A549 (cell line): ENCODE measurements around the gene CINP.

ENCODE experiments used
- BHLHE40 ChIP-seq: IDR thresholded peaks from 2 replicates; pipeline ENCODE4 v1.6.1; 2012; ENCODE audit warnings: low read depth, low read length, inconsistent platforms
- CHD2 ChIP-seq: fragments of 150-350 bp; IDR thresholded peaks from 2 replicates; pipeline ENCODE4 v1.6.1; 2014; ENCODE audit warnings: low read length; ENCODE audit not compliant: partially characterized antibody
- CTCF ChIP-seq: fragments of >200 bp; sonication (Bioruptor Twin); formaldehyde crosslinking; IDR thresholded peaks from 3 replicates; pipeline ENCODE4 v1.5.1; 2016
- EHMT2 ChIP-seq: fragments of 200-600 bp; sonication (generic); IDR thresholded peaks from 2 replicates; pipeline ENCODE4 v1.6.1; 2016; ENCODE audit warnings: antibody characterized with exemption, low read depth, mild to moderate bottlenecking, moderate library complexity
- EP300 ChIP-seq, 2 experiments: fragments of >200 bp; sonication (Bioruptor Twin); formaldehyde crosslinking; IDR thresholded peaks; 2 replicates in 1 of 2; 3 replicates in 1 of 2; pipeline ENCODE4 v1.6.1; 2016 to 2017
- HDAC2 ChIP-seq: fragments of 200-600 bp; sonication (generic); IDR thresholded peaks from 2 replicates; pipeline ENCODE4 v1.6.1; 2016
- HMGXB4 ChIP-seq: fragments of 250-450 bp; sonication (Bioruptor Pico); IDR thresholded peaks from 2 replicates; pipeline ENCODE4 v1.5.0; 2021; ENCODE audit warnings: mild to moderate bottlenecking, moderate library complexity, borderline replicate concordance
- POLR2A ChIP-seq: IDR thresholded peaks from 2 replicates; pipeline ENCODE4 v1.6.1; 2012; ENCODE audit warnings: mild to moderate bottlenecking, low read length
- RAD21 ChIP-seq, 2 experiments: fragments of >200 bp in 1 of 2; sonication (Bioruptor Twin) in 1 of 2; formaldehyde crosslinking in 1 of 2; IDR thresholded peaks in 1 of 2; conservative IDR thresholded peaks in 1 of 2; 2 replicates in 1 of 2; 3 replicates in 1 of 2; pipeline ENCODE4 v1.6.1; 2012 to 2018; ENCODE audit warnings: inconsistent platforms in 1 of 2
- REST ChIP-seq: fragments of 200-600 bp; sonication (generic); IDR thresholded peaks from 2 replicates; pipeline ENCODE4 v1.6.1; 2016; ENCODE audit warnings: antibody characterized with exemption, mild to moderate bottlenecking, moderate library complexity
- RFX5 ChIP-seq: fragments of 450-650 bp; IDR thresholded peaks from 2 replicates; pipeline ENCODE4 v1.7.1; 2014; ENCODE audit warnings: antibody characterized with exemption, mild to moderate bottlenecking, moderate library complexity

GRCh38 chr14:102362084-102362483 lies 606 bp downstream of the CINP start:
- TF ChIP-seq HDAC2 (0 out of 2 replicates have a peak, but pooled peaks have one; percentile 48), RFX5 (no peak), EHMT2 (no peak), HMGXB4 (CRISPR knock-in tag) (no peak), CHD2 (no peak), POLR2A (no peak), CTCF (no peak), RAD21 (conservative IDR thresholded peaks at IDR 0.05 in 1 of 2, IDR thresholded peaks at IDR 0.05 in 1 of 2) (no peak), BHLHE40 (no peak), EP300 (IDR thresholded peaks at IDR 0.05) (no peak), REST (no peak)
